Adrenal gland (tissue), 12 donors: ENCODE data around the gene CTXN2. TPM values are rescaled to one million over a fixed set of nuclear protein-coding genes. Genes with fewer than 3 reads are reported as not detected.

Experiments used
- DNase-seq, 7 donors: peaks; one replicate each; pipeline ENCODE4 v3.0.0-alpha.2; 2019 to 2020
- H3K27ac ChIP-seq, 5 donors: fragments of 200-600 bp; sonication (generic) in 4 of 5; 1 replicate in 3 of 5; 2 replicates in 2 of 5; pipeline versions ENCODE4 v1.5.1 to v1.8.0; 2016 to 2020; ENCODE audit warnings: mild to moderate bottlenecking in 1 of 5
- H3K27me3 ChIP-seq: fragments of 200-600 bp; 2 replicates; pipeline ENCODE4 v1.8.0; 2021
- H3K36me3 ChIP-seq, 2 donors: fragments of 200-600 bp; replicated peaks in 1 of 2; 1 replicate in 1 of 2; 2 replicates in 1 of 2; pipeline versions ENCODE4 v1.5.1 to v1.8.0; 2018 to 2022
- H3K4me1 ChIP-seq, 2 donors: fragments of 200-600 bp; replicated peaks in 1 of 2; 1 replicate in 1 of 2; 2 replicates in 1 of 2; pipeline versions ENCODE4 v1.5.1 to v1.8.0; 2018 to 2021
- H3K4me3 ChIP-seq, 4 donors: fragments of 200-600 bp; sonication (generic) in 3 of 4; one replicate each; pipeline ENCODE4 v1.5.1; 2016 to 2018
- H3K9me3 ChIP-seq, 3 donors: fragments of 200-600 bp; sonication (generic) in 1 of 3; replicated peaks in 1 of 3; 1 replicate in 2 of 3; 2 replicates in 1 of 3; pipeline versions ENCODE4 v1.5.1 to v1.8.0; 2016 to 2021
- POLR2A ChIP-seq, 2 donors: fragments of 450-650 bp; IDR thresholded peaks; one replicate each; pipeline ENCODE4 v1.6.1; 2017; ENCODE audit warnings: antibody characterized with exemption in 2 of 2, mild to moderate bottlenecking in 2 of 2, moderate library complexity in 1 of 2
- WGBS, 4 donors: extraction: QIAGEN DNeasy Blood & Tissue Kit in 2 of 4; methylation state at CpG; one replicate each; pipeline versions ENCODE4 v1.1.5 to v1.1.7; 2013 to 2017; 5-methylcytosine and 5-hydroxymethylcytosine counted together
- intact Hi-C, 2 donors: fragments of 100-400 bp; cut with DNase I; formaldehyde crosslinking; loops; one replicate each; pipeline versions ENCODE4 v1.14.1 to v1.15.0; 2022 to 2023
- polyA plus RNA-seq, 3 donors: library from polyadenylated mRNA; stranded (reverse); fragments of 200-250 nt in 2 of 3; fragments of 350-450 nt in 1 of 3; fragmentation: Illumina TruSeq in 1 of 3; extraction: RNeasy Lipid Tissue Mini Kit (QIAGEN cat#74804) in 1 of 3; gene quantifications; one replicate each; pipeline ENCODE4 v1.2.3, GENCODE V29; 2013 to 2014
- total RNA-seq, 9 donors: library from RNA; depleted of rRNA in 4 of 9; stranded (reverse); fragments of >200 nt in 4 of 9; fragments of 120-200 nt in 1 of 9; fragmentation: NEBNext Ultra II Directional in 1 of 9; extraction: Animal tissue kit (Norgen Biotek cat#: 25700) in 1 of 9; gene quantifications; one replicate each; pipeline versions ENCODE4 v1.1.0 to v1.2.4, GENCODE V29; 2013 to 2023
- TF ChIP-seq, protein P1 (sequence below), 6 experiments: fragments of 450-650 bp in 4 of 6; fragments of 200-600 bp in 2 of 6; sonication (generic) in 1 of 6; IDR thresholded peaks; 1 replicate in 5 of 6; 2 replicates in 1 of 6; pipeline versions ENCODE4 v1.5.1 to v1.8.0; 2016 to 2021; ENCODE audit warnings: antibody characterized with exemption in 6 of 6, mild to moderate bottlenecking in 2 of 6, moderate library complexity in 1 of 6
- donor health status: healthy with polysubstance abuse.
- donor health status: Bipolar disorder and iron deficiency.
- donor health status: DM: yes; HTN: yes; CAD: no.
- donor health status: DM: no; HTN: no; CAD: no.
- donor health status: DM: no; HTN: no; CAD: no.
- donor health status: DM: yes; HTN: yes; CAD: no.

Gene CTXN2
- total and polyA plus RNA-seq, 12 donors, result 0.03 to 0.22 (median 0.09) TPM; not detected in 8

- no peaks in the 10 kb centered on the region for H3K9me3 ChIP-seq
- H3K27me3 ChIP-seq, result no peaks in the 10 kb centered on the region
- peaks cover 3 to 4% of the 10 kb centered on the region in 2 donors for H3K4me1 ChIP-seq
- DNase-seq, result no peak
- WGBS, 4 donors, result 83 to 93% (median 89%) methylated on average over 3 of the region's 3 CpGs
- H3K27ac ChIP-seq, result no peak overlapping the region
- H3K4me3 ChIP-seq, result no peak overlapping the region
- no peaks in the 10 kb centered on the region for H3K36me3 ChIP-seq
- no peak for TF ChIP-seq POLR2A (IDR thresholded peaks at IDR 0.05)
- TF ChIP-seq, protein P1, sequence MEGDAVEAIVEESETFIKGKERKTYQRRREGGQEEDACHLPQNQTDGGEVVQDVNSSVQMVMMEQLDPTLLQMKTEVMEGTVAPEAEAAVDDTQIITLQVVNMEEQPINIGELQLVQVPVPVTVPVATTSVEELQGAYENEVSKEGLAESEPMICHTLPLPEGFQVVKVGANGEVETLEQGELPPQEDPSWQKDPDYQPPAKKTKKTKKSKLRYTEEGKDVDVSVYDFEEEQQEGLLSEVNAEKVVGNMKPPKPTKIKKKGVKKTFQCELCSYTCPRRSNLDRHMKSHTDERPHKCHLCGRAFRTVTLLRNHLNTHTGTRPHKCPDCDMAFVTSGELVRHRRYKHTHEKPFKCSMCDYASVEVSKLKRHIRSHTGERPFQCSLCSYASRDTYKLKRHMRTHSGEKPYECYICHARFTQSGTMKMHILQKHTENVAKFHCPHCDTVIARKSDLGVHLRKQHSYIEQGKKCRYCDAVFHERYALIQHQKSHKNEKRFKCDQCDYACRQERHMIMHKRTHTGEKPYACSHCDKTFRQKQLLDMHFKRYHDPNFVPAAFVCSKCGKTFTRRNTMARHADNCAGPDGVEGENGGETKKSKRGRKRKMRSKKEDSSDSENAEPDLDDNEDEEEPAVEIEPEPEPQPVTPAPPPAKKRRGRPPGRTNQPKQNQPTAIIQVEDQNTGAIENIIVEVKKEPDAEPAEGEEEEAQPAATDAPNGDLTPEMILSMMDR (IDR thresholded peaks at IDR 0.05), result no peak
- intact Hi-C loops, result no loop called here
These were observed 5.2 kb upstream of the CTXN2 start for GRCh38 chr15:48186271-48186670.

GRCh38 chr15:48190932-48191573 lies 412 bp upstream of the CTXN2 start:
- DNase-seq, result peak; percentile 52 to 85 (median 72)
- H3K27me3 ChIP-seq, result no peaks in the 10 kb centered on the region
- intact Hi-C loops, result no loop called here

DNA sequence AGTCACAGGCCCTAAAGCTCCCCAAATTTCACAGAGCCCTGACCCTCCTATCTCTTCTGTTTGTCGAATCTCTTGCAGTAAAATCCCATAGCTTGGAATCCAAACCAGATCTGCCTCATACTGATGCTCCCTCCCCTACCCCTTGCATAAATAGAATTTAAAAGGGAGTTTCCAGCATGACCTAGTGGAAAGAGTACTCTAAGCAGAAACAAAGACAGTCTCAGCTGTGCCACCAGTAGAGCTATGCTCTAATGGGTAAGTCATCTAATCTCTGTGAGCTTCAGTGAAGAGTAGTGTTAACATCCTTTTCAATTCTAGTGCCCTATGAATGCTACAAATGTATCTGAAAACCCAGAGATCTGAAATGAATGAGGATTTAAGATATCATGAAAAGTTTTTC lies 10.6 kb downstream of the CTXN2 start:
- H3K4me1 ChIP-seq, result no peaks in the 10 kb centered on the region
- TF ChIP-seq, protein P1 (IDR thresholded peaks at IDR 0.05), result no peak
- DNase-seq, result no peak
- intact Hi-C loops, result no loop called here
- H3K4me3 ChIP-seq, result no peak overlapping the region
- H3K27me3 ChIP-seq, result no peaks in the 10 kb centered on the region
- no peak overlapping the region for H3K27ac ChIP-seq
- no peaks in the 10 kb centered on the region for H3K9me3 ChIP-seq
- WGBS, 4 donors, result 78 to 91% (median 86%) methylated on average over 1 of the region's 1 CpG
- no peaks in the 10 kb centered on the region for H3K36me3 ChIP-seq

More at GRCh38 chr15:48190932-48191573, 412 bp upstream of the CTXN2 start:
- Histone ChIP-seq H3K4me1 (peaks cover 3 to 8% of the 10 kb centered on the region in 2 donors), H3K9me3 (no peaks in the 10 kb centered on the region), H3K27ac (no peak overlapping the region), H3K4me3 (no peak overlapping the region), H3K36me3 (no peaks in the 10 kb centered on the region)
- WGBS, 4 donors, result 3 to 7% (median 5%) methylated on average over 15 of the region's 15 CpGs
- TF ChIP-seq POLR2A (IDR thresholded peaks at IDR 0.05), result no peak
- TF ChIP-seq, protein P1 (IDR thresholded peaks at IDR 0.05), result no peak

- no peaks in the 10 kb centered on the region for H3K4me1 ChIP-seq
- no peaks in the 10 kb centered on the region for H3K36me3 ChIP-seq
- no peaks in the 10 kb centered on the region for H3K9me3 ChIP-seq
- DNase-seq, result no peak
- H3K27ac ChIP-seq, result no peak within 1 kb of the TSS
- H3K27me3 ChIP-seq, result no peaks in the 10 kb centered on the region
- 88 to 100% (median 92%) methylated on average over 1 of the region's 1 CpG for WGBS, 4 donors
- H3K4me3 ChIP-seq, result no peak within 1 kb of the TSS
- TF ChIP-seq, protein P1 (IDR thresholded peaks at IDR 0.05), result no peak
- TF ChIP-seq POLR2A (IDR thresholded peaks at IDR 0.05), result no peak
- intact Hi-C loops, result no loop called here
These were observed 14.5 kb downstream of the CTXN2 start, which contains the start of gene SLC12A1 for GRCh38 chr15:48205981-48206380. TSS of gene SLC12A1 (plus strand) at chr15:48206302. CDS start at chr15:48207720, 1,418 bp downstream.
